ENCODE measurements around the gene ELP2. TPM values are rescaled to one million over a fixed set of nuclear protein-coding genes. Genes with fewer than 3 reads are reported as not detected.

The ELP2 gene
- total and polyA plus RNA-seq, 9 of the 15 experiments (the other 6 are each of a cell fraction or from before 2014, with no cell fraction given): 76.8 to 192 (median 140) TPM

DNA sequence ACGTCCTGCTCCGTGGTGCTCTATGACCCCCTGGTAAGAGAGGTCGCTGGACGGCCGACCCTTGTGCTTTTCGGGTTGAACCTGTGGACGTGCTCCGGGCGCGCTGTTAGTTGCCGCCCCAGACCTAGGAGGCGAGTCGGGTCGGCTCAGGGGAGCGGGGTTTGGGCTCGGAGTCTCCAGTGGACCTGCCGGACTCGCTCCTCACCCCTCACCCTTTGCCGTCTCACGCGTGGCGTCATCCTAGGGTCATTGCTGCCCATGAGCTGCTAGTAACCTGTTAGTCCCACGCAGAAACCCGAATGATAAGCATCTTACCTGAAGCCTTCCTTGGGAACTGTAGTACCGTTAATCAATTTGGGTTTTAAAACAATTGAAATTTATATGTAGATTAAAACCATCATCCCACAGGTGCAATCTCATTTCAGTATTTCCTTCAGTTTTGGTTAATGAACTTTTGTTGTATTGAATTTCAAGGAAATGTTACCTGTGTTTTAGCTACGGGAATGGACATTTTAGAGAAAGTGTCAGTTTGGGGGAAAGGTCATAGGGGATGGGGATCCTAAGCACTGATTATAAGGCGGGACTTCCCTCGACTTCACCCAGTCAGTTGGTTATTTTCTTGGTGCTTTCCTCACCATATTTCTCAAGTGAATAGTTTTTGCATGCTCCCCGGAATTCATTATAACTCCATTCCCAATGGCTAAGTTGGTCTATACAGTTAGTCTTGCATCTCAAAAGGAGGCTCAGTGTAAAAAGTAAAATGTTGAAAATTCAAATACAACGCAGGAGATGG lies 536 bp downstream of the ELP2 start (continued):
- TF ChIP-seq, protein P1, sequence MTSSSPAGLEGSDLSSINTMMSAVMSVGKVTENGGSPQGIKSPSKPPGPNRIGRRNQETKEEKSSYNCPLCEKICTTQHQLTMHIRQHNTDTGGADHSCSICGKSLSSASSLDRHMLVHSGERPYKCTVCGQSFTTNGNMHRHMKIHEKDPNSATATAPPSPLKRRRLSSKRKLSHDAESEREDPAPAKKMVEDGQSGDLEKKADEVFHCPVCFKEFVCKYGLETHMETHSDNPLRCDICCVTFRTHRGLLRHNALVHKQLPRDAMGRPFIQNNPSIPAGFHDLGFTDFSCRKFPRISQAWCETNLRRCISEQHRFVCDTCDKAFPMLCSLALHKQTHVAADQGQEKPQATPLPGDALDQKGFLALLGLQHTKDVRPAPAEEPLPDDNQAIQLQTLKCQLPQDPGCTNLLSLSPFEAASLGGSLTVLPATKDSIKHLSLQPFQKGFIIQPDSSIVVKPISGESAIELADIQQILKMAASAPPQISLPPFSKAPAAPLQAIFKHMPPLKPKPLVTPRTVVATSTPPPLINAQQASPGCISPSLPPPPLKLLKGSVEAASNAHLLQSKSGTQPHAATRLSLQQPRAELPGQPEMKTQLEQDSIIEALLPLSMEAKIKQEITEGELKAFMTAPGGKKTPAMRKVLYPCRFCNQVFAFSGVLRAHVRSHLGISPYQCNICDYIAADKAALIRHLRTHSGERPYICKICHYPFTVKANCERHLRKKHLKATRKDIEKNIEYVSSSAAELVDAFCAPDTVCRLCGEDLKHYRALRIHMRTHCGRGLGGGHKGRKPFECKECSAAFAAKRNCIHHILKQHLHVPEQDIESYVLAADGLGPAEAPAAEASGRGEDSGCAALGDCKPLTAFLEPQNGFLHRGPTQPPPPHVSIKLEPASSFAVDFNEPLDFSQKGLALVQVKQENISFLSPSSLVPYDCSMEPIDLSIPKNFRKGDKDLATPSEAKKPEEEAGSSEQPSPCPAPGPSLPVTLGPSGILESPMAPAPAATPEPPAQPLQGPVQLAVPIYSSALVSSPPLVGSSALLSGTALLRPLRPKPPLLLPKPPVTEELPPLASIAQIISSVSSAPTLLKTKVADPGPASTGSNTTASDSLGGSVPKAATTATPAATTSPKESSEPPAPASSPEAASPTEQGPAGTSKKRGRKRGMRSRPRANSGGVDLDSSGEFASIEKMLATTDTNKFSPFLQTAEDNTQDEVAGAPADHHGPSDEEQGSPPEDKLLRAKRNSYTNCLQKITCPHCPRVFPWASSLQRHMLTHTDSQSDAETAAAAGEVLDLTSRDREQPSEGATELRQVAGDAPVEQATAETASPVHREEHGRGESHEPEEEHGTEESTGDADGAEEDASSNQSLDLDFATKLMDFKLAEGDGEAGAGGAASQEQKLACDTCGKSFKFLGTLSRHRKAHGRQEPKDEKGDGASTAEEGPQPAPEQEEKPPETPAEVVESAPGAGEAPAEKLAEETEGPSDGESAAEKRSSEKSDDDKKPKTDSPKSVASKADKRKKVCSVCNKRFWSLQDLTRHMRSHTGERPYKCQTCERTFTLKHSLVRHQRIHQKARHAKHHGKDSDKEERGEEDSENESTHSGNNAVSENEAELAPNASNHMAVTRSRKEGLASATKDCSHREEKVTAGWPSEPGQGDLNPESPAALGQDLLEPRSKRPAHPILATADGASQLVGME (CRISPR knock-in tag; IDR thresholded peaks at IDR 0.05): no peak
- TF ChIP-seq GATA2 (CRISPR knock-in tag; IDR thresholded peaks at IDR 0.05): peak; percentile 62; the same call in 1 of the 2 replicates
- TF ChIP-seq EP400 (IDR thresholded peaks at IDR 0.05): peak; percentile 11; the same call in 1 of the 2 replicates
- TF ChIP-seq SRSF1 (IDR thresholded peaks at IDR 0.05; ENCODE audit: low read depth, low read length): no peak
- no peak for TF ChIP-seq NR2C2 (CRISPR knock-in tag; IDR thresholded peaks at IDR 0.05)
- peak; percentile 78 for TF ChIP-seq NR2C2 (tag; IDR thresholded peaks at IDR 0.05)
- TF ChIP-seq, protein P2, sequence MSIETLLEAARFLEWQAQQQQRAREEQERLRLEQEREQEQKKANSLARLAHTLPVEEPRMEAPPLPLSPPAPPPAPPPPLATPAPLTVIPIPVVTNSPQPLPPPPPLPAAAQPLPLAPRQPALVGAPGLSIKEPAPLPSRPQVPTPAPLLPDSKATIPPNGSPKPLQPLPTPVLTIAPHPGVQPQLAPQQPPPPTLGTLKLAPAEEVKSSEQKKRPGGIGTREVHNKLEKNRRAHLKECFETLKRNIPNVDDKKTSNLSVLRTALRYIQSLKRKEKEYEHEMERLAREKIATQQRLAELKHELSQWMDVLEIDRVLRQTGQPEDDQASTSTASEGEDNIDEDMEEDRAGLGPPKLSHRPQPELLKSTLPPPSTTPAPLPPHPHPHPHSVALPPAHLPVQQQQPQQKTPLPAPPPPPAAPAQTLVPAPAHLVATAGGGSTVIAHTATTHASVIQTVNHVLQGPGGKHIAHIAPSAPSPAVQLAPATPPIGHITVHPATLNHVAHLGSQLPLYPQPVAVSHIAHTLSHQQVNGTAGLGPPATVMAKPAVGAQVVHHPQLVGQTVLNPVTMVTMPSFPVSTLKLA (conservative IDR thresholded peaks at IDR 0.05): peak in 1 of 2 experiments; percentile 13; a peak in 2 of 4 replicates
- TF ChIP-seq KDM5B (IDR thresholded peaks at IDR 0.05; ENCODE audit: insufficient replicate concordance, low read depth, low read length): peak; percentile 14
- no peak for TF ChIP-seq ZNF445 (CRISPR knock-in tag; IDR thresholded peaks at IDR 0.05; ENCODE audit: low read depth)
- TF ChIP-seq TAF7 (tag; IDR thresholded peaks at IDR 0.05): peak; percentile 5; the same call in 1 of the 2 replicates
- TF ChIP-seq RBBP5 (IDR thresholded peaks at IDR 0.05; ENCODE audit: borderline replicate concordance, insufficient read depth, low read length, poor library complexity, severe bottlenecking): peak; percentile 77
- TF ChIP-seq, protein P3, sequence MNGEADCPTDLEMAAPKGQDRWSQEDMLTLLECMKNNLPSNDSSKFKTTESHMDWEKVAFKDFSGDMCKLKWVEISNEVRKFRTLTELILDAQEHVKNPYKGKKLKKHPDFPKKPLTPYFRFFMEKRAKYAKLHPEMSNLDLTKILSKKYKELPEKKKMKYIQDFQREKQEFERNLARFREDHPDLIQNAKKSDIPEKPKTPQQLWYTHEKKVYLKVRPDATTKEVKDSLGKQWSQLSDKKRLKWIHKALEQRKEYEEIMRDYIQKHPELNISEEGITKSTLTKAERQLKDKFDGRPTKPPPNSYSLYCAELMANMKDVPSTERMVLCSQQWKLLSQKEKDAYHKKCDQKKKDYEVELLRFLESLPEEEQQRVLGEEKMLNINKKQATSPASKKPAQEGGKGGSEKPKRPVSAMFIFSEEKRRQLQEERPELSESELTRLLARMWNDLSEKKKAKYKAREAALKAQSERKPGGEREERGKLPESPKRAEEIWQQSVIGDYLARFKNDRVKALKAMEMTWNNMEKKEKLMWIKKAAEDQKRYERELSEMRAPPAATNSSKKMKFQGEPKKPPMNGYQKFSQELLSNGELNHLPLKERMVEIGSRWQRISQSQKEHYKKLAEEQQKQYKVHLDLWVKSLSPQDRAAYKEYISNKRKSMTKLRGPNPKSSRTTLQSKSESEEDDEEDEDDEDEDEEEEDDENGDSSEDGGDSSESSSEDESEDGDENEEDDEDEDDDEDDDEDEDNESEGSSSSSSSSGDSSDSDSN (IDR thresholded peaks at IDR 0.05; ENCODE audit: borderline replicate concordance in 1 of 2, low read depth in 2 of 2, low read length in 2 of 2): 0 out of 4 replicates have a peak, but pooled peaks of 1 of the 2 experiments have one; percentile 61
- TF ChIP-seq, protein P4, sequence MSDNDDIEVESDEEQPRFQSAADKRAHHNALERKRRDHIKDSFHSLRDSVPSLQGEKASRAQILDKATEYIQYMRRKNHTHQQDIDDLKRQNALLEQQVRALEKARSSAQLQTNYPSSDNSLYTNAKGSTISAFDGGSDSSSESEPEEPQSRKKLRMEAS (CRISPR knock-in tag; IDR thresholded peaks at IDR 0.05): 0 out of 2 replicates have a peak, but pooled peaks have one; percentile 36
- TF ChIP-seq, protein P5, sequence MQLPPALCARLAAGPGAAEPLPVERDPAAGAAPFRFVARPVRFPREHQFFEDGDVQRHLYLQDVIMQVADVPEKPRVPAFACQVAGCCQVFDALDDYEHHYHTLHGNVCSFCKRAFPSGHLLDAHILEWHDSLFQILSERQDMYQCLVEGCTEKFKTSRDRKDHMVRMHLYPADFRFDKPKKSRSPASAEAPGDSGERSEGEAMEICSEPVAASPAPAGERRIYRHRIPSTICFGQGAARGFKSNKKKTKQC (CRISPR knock-in tag; IDR thresholded peaks at IDR 0.05): peak; percentile 4; the same call in 1 of the 2 replicates
- TF ChIP-seq SMARCC2 (IDR thresholded peaks at IDR 0.05; ENCODE audit: low read depth): peak; percentile 8; the same call in 1 of the 2 replicates

Data from K562 (cell line).